Fibroblast of the aortic adventitia (primary cell): Measurements from ENCODE around the gene HIBADH. TPM values are rescaled to one million over a fixed set of nuclear protein-coding genes. Genes with fewer than 3 reads are reported as not detected.

ENCODE experiments used
- DNase-seq: peaks from one replicate; pipeline ENCODE4 v3.0.0-alpha.2; 2010; ENCODE audit warnings: low read depth
- H3K4me3 ChIP-seq: 2 replicates; pipeline ENCODE4 v1.5.1; 2011; ENCODE audit warnings: low read depth, mild to moderate bottlenecking, control low read depth, low read length, moderate library complexity
- total RNA-seq: library from RNA; depleted of rRNA; stranded (reverse); fragments of >200 nt; gene quantifications from 2 replicates; pipeline ENCODE4 v1.2.3, GENCODE V29; 2012; ENCODE audit warnings: low replicate concordance
- TF ChIP-seq, protein P1 (sequence below): IDR thresholded peaks from 2 replicates; pipeline ENCODE4 v1.5.1; 2011; ENCODE audit warnings: mild to moderate bottlenecking, low read length, control low read depth, inconsistent platforms; ENCODE audit not compliant: insufficient read depth

HIBADH gene
- total RNA-seq, 1 donor: 58.1 TPM

DNA sequence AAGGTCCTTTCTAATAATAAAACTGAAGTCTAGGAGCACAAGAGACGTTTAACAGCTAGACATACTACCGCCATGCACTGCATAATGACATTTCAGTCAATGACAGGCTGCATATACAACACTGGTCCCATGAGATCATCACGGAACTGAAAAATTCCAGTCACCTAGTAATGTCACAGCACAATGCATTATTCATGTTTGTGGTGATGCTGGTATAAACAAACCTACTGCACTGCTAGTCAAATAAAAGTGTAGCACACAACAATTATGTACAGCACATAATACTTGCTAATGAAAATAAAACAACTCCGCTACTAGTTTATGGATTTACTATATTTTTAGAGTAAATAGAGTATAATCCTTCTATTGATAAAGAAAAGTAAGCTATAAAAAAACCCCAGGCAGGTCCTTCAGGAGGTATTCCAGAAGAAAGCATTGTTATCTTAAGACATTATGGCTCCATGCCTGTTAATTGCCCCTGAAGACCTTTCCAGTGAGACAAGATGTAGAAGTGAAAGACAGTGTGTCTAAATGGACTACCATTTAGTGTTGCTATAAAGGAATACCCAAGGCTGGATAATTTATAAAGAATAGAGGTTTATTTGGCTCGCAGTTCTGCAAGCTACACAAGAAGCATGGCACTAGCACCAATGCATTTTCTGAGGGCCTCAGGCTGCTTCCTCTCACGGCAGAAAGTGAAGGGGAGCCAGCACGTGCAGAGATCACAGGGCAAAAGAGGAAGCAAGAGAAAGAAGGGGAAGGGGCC lies 47.1 kb downstream of the HIBADH start:
- TF ChIP-seq, protein P1, sequence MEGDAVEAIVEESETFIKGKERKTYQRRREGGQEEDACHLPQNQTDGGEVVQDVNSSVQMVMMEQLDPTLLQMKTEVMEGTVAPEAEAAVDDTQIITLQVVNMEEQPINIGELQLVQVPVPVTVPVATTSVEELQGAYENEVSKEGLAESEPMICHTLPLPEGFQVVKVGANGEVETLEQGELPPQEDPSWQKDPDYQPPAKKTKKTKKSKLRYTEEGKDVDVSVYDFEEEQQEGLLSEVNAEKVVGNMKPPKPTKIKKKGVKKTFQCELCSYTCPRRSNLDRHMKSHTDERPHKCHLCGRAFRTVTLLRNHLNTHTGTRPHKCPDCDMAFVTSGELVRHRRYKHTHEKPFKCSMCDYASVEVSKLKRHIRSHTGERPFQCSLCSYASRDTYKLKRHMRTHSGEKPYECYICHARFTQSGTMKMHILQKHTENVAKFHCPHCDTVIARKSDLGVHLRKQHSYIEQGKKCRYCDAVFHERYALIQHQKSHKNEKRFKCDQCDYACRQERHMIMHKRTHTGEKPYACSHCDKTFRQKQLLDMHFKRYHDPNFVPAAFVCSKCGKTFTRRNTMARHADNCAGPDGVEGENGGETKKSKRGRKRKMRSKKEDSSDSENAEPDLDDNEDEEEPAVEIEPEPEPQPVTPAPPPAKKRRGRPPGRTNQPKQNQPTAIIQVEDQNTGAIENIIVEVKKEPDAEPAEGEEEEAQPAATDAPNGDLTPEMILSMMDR: no peak
- no peak overlapping the region for H3K4me3 ChIP-seq
- DNase-seq: no peak

DNA sequence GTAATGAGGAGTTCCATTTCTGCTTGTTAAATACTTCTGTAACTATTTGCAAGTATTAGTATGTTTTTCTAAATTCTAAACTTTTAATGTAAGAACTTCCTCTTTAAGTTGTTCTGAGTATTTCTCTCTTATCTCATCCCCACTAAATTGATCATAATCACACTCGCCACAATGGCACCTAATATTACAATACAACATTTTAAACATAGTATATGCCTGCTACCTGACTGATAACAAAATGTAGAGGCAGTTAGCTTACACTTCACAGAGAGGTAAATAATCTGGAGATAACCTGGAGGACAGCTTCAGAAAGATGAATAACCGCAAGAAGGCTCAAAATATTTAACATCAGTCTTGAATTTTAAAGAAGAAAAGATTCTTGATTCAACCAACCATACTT lies 48.6 kb downstream of the HIBADH start:
- TF ChIP-seq, protein P1: no peak
- H3K4me3 ChIP-seq: no peak overlapping the region
- DNase-seq: no peak

DNA sequence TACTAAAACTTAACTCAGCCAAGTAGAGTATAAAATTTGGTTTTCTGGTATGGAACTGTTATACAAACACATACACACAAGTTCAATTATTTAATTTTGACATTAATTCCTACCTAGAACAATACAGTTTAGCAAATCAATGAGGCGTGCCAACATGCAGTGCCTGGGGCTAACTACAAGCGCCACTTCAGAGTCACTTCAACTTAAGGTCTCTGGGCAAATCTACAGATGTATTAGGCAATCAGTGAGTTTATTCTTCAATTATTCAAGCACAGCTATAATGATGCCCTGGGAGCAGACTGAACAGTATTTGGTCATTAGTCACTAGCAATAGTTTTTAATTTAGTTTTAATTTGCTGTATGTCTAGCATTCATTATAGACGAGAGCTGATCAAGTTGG lies 51.6 kb downstream of the HIBADH start:
- TF ChIP-seq, protein P1: no peak
- no peak overlapping the region for H3K4me3 ChIP-seq
- DNase-seq: peak; percentile 31

DNA sequence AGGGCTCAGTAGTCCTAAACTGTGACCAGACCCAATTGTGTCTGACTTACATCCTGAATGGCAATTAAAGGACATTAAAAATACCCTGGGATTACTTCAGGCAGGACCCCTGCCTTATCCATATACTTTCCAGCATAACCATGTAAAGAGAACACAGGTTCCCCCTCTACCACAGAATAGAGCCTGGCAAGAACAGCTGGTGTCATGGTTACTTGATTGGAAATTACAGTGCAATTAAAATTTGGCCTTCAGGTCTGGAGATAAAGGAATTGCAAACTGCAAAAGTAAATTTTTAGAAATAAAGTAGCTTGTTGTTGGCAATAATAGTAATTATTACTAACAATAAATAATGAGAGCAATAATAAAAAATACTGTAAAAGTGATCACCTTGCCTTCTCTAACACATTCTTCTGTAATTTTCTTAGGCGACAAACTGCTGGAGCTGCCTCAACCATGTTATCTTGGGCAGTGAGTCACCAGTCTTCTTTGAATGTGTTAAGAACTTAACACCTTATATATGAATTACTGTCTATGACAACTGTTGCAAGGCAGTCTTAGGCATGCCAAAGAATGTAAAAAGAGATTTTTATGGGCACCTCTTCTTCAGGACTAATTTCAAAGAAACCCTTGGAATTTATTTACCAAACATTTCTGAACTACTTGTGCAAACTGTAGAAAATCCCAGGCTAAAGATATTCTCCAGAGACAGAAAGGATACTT lies 53.7 kb downstream of the HIBADH start:
- no peak overlapping the region for H3K4me3 ChIP-seq
- DNase-seq: peak; percentile 7
- TF ChIP-seq, protein P1: no peak

DNA sequence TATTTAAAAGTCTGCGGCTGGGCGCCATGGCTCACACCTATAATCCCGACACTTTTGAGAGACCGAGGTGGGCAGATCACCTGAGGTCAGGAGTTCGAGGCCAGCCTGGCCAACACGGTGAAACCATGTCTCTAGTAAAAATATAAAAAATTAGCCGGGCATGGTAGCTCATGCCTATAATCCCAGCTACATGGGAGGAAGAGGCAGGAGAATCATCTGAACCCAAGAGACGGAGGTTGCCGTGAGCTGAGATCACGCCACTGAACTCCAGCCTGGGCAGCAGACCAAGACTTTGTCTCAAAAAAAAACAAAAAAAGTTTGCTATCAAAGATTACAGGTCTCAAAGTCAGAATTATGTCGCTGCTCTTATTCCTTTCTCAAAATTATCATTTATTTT lies 55.5 kb downstream of the HIBADH start:
- H3K4me3 ChIP-seq: no peak overlapping the region
- DNase-seq: no peak
- TF ChIP-seq, protein P1: no peak

DNA sequence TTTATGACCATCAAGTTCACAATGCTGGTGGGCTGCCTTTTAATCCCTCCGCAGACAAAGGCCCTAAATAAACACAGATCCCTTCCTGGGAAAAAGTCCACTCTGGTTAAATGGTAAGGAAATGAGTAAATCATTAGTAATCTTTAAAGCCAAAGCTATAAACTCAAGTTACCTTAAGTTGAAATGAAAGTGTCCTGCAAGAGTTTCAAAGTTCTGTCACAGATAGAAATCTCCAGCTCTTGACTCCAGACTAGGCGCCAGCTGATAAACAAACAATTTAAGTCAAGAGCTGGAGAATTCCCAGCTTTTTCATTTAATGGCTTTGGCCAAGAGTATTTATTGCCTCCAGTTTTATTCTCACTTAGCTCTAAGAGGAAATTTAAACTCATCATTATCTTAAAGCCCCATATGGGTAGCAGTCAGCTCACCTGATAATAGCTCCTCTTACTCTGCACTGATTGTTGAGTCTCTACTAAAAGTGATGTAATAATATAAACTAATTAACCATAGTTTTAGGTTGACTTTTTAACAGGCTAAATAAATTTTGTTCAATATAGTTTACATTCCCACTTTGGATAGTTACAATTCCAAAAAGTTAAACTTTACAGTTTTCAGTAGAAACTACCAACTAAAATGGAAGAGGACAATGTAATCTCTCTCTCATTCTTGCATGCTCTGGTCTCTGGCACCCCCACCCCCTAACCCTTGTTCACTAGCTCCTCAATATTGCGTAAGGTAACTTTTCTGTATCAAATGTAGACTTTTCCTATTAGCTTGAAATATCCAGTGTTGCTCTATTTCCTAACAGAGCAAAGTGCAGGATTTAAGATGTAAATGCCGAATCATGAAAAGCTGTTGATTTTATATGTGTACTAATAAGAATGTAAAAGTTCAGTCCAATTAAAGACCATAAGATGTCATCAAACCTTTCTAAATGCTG lies 56.1 kb downstream of the HIBADH start:
- TF ChIP-seq, protein P1: no peak
- DNase-seq: peak; percentile 58
- H3K4me3 ChIP-seq: no peak overlapping the region
